Activated T-cell treated with anti-CD3 and anti-CD28 coated beads, Interleukin-2, amount 50 U/mL, for 4 hours (primary cell): ENCODE measurements around the gene BAIAP2L2. TPM values are rescaled to one million over a fixed set of nuclear protein-coding genes. Genes with fewer than 3 reads are reported as not detected.
A peak's percentile ranks its signal among the peaks of the same experiment; 100 is the strongest.
"Not testable (repeated sequence)": the region's sequence is repeated elsewhere in the genome, so short reads cannot be mapped to it uniquely, and the experiment has no call there.

Experiments used
- ATAC-seq, 2 donors: fragments of 200-7000 bp; cut with Tn5 transposase; one replicate each; pipeline ENCODE4 v1.10.0; 2021
- DNase-seq: peaks from one replicate; pipeline ENCODE4 v3.0.0-alpha.2; 2020
- H3K27me3 Mint-ChIP-seq: one replicate; pipeline ENCODE4 v1.8.0; 2021; ENCODE audit warnings: low read depth, mixed read lengths
- H3K36me3 Mint-ChIP-seq: one replicate; pipeline ENCODE4 v1.8.0; 2022; ENCODE audit warnings: mixed read lengths; ENCODE audit not compliant: insufficient read depth
- H3K4me1 Mint-ChIP-seq: one replicate; pipeline ENCODE4 v1.8.0; 2021; ENCODE audit warnings: low read depth, mixed read lengths
- H3K4me3 Mint-ChIP-seq: one replicate; pipeline ENCODE4 v1.8.0; 2021; ENCODE audit warnings: mild to moderate bottlenecking, moderate library complexity, mixed read lengths
- H3K9me3 Mint-ChIP-seq: one replicate; pipeline ENCODE4 v1.8.0; 2021; ENCODE audit warnings: mixed read lengths
- total RNA-seq, 3 donors: library from RNA; stranded (reverse); gene quantifications; one replicate each; pipeline ENCODE4 v1.2.1, GENCODE V29; 2021

BAIAP2L2 gene
- total RNA-seq, 3 donors from 2014 or later = 0.32 to 0.43 (median 0.38) TPM

- DNase-seq (no peak), ATAC-seq (no peak)
- peaks cover 2% of the 10 kb centered on the region for H3K36me3 Mint-ChIP-seq
- H3K27me3 Mint-ChIP-seq = peaks cover 32% of the 10 kb centered on the region
- no peaks in the 10 kb centered on the region for H3K4me1 Mint-ChIP-seq
- no peak within 1 kb of the TSS for H3K4me3 Mint-ChIP-seq
- H3K9me3 Mint-ChIP-seq = no peaks in the 10 kb centered on the region
Observed at GRCh38 chr22:38083931-38084631, 26.4 kb downstream of the BAIAP2L2 start, which contains the start of gene SLC16A8. TSS of gene SLC16A8 (minus strand) at chr22:38084184. CDS start at chr22:38082873, 1,311 bp downstream.

GRCh38 chr22:38082986-38083710 lies 27.3 kb downstream of the BAIAP2L2 start:
- no peak for ATAC-seq
- Mint-ChIP-seq H3K9me3 (no peaks in the 10 kb centered on the region), H3K36me3 (peaks cover 2% of the 10 kb centered on the region), H3K4me1 (no peaks in the 10 kb centered on the region), H3K27me3 (peaks cover 29% of the 10 kb centered on the region), H3K4me3 (no peak overlapping the region)
- no peak for DNase-seq

GRCh38 chr22:38081941-38082828 lies 28.3 kb downstream of the BAIAP2L2 start:
- peaks cover 22% of the 10 kb centered on the region for H3K27me3 Mint-ChIP-seq
- DNase-seq (no peak), ATAC-seq (peak in 1 of 2 donors; percentile 51)
- no peak overlapping the region for H3K4me3 Mint-ChIP-seq
- no peaks in the 10 kb centered on the region for H3K36me3 Mint-ChIP-seq
- H3K9me3 Mint-ChIP-seq = no peaks in the 10 kb centered on the region
- H3K4me1 Mint-ChIP-seq = no peaks in the 10 kb centered on the region

- Mint-ChIP-seq H3K4me1 (no peaks in the 10 kb centered on the region), H3K27me3 (peaks cover 22% of the 10 kb centered on the region), H3K4me3 (no peak overlapping the region), H3K36me3 (no peaks in the 10 kb centered on the region), H3K9me3 (no peaks in the 10 kb centered on the region)
- DNase-seq (no peak), ATAC-seq (no peak)
Observed at GRCh38 chr22:38081636-38081940, 28.9 kb downstream of the BAIAP2L2 start.

- DNase-seq = no peak
- Mint-ChIP-seq H3K4me3 (no peak overlapping the region), H3K36me3 (no peaks in the 10 kb centered on the region), H3K4me1 (no peaks in the 10 kb centered on the region), H3K9me3 (no peaks in the 10 kb centered on the region), H3K27me3 (peaks cover 22% of the 10 kb centered on the region)
- peak; percentile 54 to 65 for ATAC-seq
Observed at GRCh38 chr22:38080850-38081635, 29.4 kb downstream of the BAIAP2L2 start.

- Mint-ChIP-seq H3K27me3 (peaks cover 22% of the 10 kb centered on the region), H3K4me3 (no peak overlapping the region)
Observed at GRCh38 chr22:38080474-38080849, 30.0 kb downstream of the BAIAP2L2 start.

GRCh38 chr22:38079804-38080203 lies 30.7 kb downstream of the BAIAP2L2 start:
- Mint-ChIP-seq H3K4me3 (no peak overlapping the region), H3K27me3 (peaks cover 22% of the 10 kb centered on the region), H3K36me3 (no peaks in the 10 kb centered on the region), H3K9me3 (no peaks in the 10 kb centered on the region), H3K4me1 (no peaks in the 10 kb centered on the region)
- no peak for ATAC-seq
- DNase-seq = no peak

More at GRCh38 chr22:38080474-38080849, 30.0 kb downstream of the BAIAP2L2 start:
- Mint-ChIP-seq H3K4me1 (no peaks in the 10 kb centered on the region), H3K9me3 (no peaks in the 10 kb centered on the region), H3K36me3 (no peaks in the 10 kb centered on the region)
- DNase-seq = no peak
- ATAC-seq = no peak

GRCh38 chr22:38079208-38079607 lies 31.3 kb downstream of the BAIAP2L2 start:
- H3K27me3 Mint-ChIP-seq = peaks cover 22% of the 10 kb centered on the region
- DNase-seq, H3K4me1 Mint-ChIP-seq, H3K36me3 Mint-ChIP-seq, H3K4me3 Mint-ChIP-seq, H3K9me3 Mint-ChIP-seq, ATAC-seq: not testable (repeated sequence)

GRCh38 chr22:38078046-38078840 lies 32.2 kb downstream of the BAIAP2L2 start:
- peaks cover 19% of the 10 kb centered on the region for H3K27me3 Mint-ChIP-seq
- ATAC-seq (no peak), DNase-seq (no peak)
- H3K9me3 Mint-ChIP-seq = no peaks in the 10 kb centered on the region
- no peaks in the 10 kb centered on the region for H3K4me1 Mint-ChIP-seq
- H3K4me3 Mint-ChIP-seq = no peak overlapping the region
- H3K36me3 Mint-ChIP-seq = peaks cover 1% of the 10 kb centered on the region

- no peaks in the 10 kb centered on the region for H3K9me3 Mint-ChIP-seq
- H3K4me3 Mint-ChIP-seq = no peak overlapping the region
Observed at GRCh38 chr22:38077595-38077994, 32.9 kb downstream of the BAIAP2L2 start.

GRCh38 chr22:38077096-38077495 lies 33.4 kb downstream of the BAIAP2L2 start:
- no peaks in the 10 kb centered on the region for H3K9me3 Mint-ChIP-seq
- H3K4me3 Mint-ChIP-seq = no peak overlapping the region
- DNase-seq = no peak
- H3K27me3 Mint-ChIP-seq = peaks cover 14% of the 10 kb centered on the region
- peaks cover 1% of the 10 kb centered on the region for H3K36me3 Mint-ChIP-seq
- no peaks in the 10 kb centered on the region for H3K4me1 Mint-ChIP-seq
- ATAC-seq = no peak

More at GRCh38 chr22:38077595-38077994, 32.9 kb downstream of the BAIAP2L2 start:
- H3K36me3 Mint-ChIP-seq = peaks cover 1% of the 10 kb centered on the region
- ATAC-seq (no peak), DNase-seq (no peak)
- no peaks in the 10 kb centered on the region for H3K4me1 Mint-ChIP-seq
- peaks cover 14% of the 10 kb centered on the region for H3K27me3 Mint-ChIP-seq

GRCh38 chr22:38075961-38076360 lies 34.5 kb downstream of the BAIAP2L2 start:
- no peak for ATAC-seq
- no peaks in the 10 kb centered on the region for H3K9me3 Mint-ChIP-seq
- H3K27me3 Mint-ChIP-seq = peaks cover 10% of the 10 kb centered on the region
- H3K4me3 Mint-ChIP-seq = no peak overlapping the region
- no peaks in the 10 kb centered on the region for H3K4me1 Mint-ChIP-seq
- H3K36me3 Mint-ChIP-seq = peaks cover 1% of the 10 kb centered on the region
- no peak for DNase-seq

GRCh38 chr22:38075105-38075825 lies 35.2 kb downstream of the BAIAP2L2 start:
- ATAC-seq = no peak

More at GRCh38 chr22:38075105-38075825, 35.2 kb downstream of the BAIAP2L2 start:
- Mint-ChIP-seq H3K27me3 (peaks cover 9% of the 10 kb centered on the region), H3K36me3 (peaks cover 3% of the 10 kb centered on the region), H3K4me1 (no peaks in the 10 kb centered on the region), H3K4me3 (no peak overlapping the region), H3K9me3 (no peaks in the 10 kb centered on the region)
- DNase-seq = no peak
